ENCODE results near the gene SMTN.

GRCh38 chr22:31104869-31105268 is 23.8 kb downstream of the SMTN start:
- no peak for TF ChIP-seq POLR2A (IDR thresholded peaks at IDR 0.05; ENCODE audit: low read depth, low read length)
- no peak for TF ChIP-seq TAF1 (IDR thresholded peaks at IDR 0.05; ENCODE audit: borderline replicate concordance, low read depth, low read length)
- TF ChIP-seq POLR2AphosphoS5 (IDR thresholded peaks at IDR 0.05; ENCODE audit: low read depth, low read length): no peak
